Mesothelial cell of epicardium (in vitro differentiated cells): ENCODE data around the gene SLC16A13. TPM values are rescaled to one million over a fixed set of nuclear protein-coding genes. Genes with fewer than 3 reads are reported as not detected.
"Not testable (repeated sequence)": the region's sequence is repeated elsewhere in the genome, so short reads cannot be mapped to it uniquely, and the experiment has no call there.

Experiments
- DNase-seq, 2 experiments: peaks; one replicate each; pipeline ENCODE4 v3.0.0; 2021; ENCODE audit warnings: low spot score in 2 of 2; ENCODE audit not compliant: unreplicated experiment in 2 of 2
- H3K27ac Mint-ChIP-seq: 2 replicates; pipeline ENCODE4 v1.8.0; 2021; ENCODE audit warnings: mixed read lengths
- H3K27me3 Mint-ChIP-seq: 2 replicates; pipeline ENCODE4 v1.8.0; 2021; ENCODE audit warnings: low read depth, mixed read lengths
- H3K36me3 Mint-ChIP-seq: 2 replicates; pipeline ENCODE4 v1.8.0; 2021; ENCODE audit warnings: mixed read lengths
- H3K4me1 Mint-ChIP-seq: 2 replicates; pipeline ENCODE4 v1.8.0; 2021; ENCODE audit warnings: mixed read lengths
- H3K4me3 Mint-ChIP-seq: 2 replicates; pipeline ENCODE4 v1.8.0; 2021; ENCODE audit warnings: mild to moderate bottlenecking, moderate library complexity, mixed read lengths
- H3K9me3 Mint-ChIP-seq: 2 replicates; pipeline ENCODE4 v1.8.0; 2021; ENCODE audit warnings: mixed read lengths
- CTCF ChIP-seq: fragments of 200-600 bp; sonication (generic); IDR thresholded peaks from one replicate; pipeline ENCODE4 v1.5.0; 2021; ENCODE audit warnings: antibody characterized with exemption; ENCODE audit not compliant: unreplicated experiment
- total RNA-seq: library from RNA; stranded (reverse); gene quantifications from 3 replicates; pipeline ENCODE4 v1.2.1, GENCODE V29; 2021

Gene SLC16A13
- total RNA-seq, 1 donor from 2014 or later, result 10.4 TPM

GRCh38 chr17:7079581-7080455 is 44.0 kb downstream of the SLC16A13 start, which contains the start of gene CLEC10A:
TSS of gene CLEC10A (minus strand) at chr17:7080251. CDS start at chr17:7078812, 1,439 bp downstream.
- Mint-ChIP-seq H3K27ac (no peak within 1 kb of the TSS), H3K27me3 (peaks cover 9% of the 10 kb centered on the region), H3K36me3 (no peaks in the 10 kb centered on the region), H3K9me3 (peaks cover 6% of the 10 kb centered on the region), H3K4me1 (peaks cover 7% of the 10 kb centered on the region), H3K4me3 (no peak within 1 kb of the TSS)
- DNase-seq, result no peak
- no peak for TF ChIP-seq CTCF

GRCh38 chr17:7080456-7081041 is 44.7 kb downstream of the SLC16A13 start:
- TF ChIP-seq CTCF, result no peak
- peaks cover 7% of the 10 kb centered on the region for H3K4me1 Mint-ChIP-seq
- no peak for DNase-seq
- H3K9me3 Mint-ChIP-seq, result peaks cover 6% of the 10 kb centered on the region
- H3K36me3 Mint-ChIP-seq, result no peaks in the 10 kb centered on the region
- H3K4me3 Mint-ChIP-seq, result no peak overlapping the region
- H3K27ac Mint-ChIP-seq, result no peak overlapping the region
- peaks cover 9% of the 10 kb centered on the region for H3K27me3 Mint-ChIP-seq

- H3K27ac Mint-ChIP-seq, result no peak overlapping the region
- no peak overlapping the region for H3K4me3 Mint-ChIP-seq
- peaks cover 6% of the 10 kb centered on the region for H3K9me3 Mint-ChIP-seq
- peaks cover 7% of the 10 kb centered on the region for H3K4me1 Mint-ChIP-seq
- peaks cover 9% of the 10 kb centered on the region for H3K27me3 Mint-ChIP-seq
- H3K36me3 Mint-ChIP-seq, result no peaks in the 10 kb centered on the region
- TF ChIP-seq CTCF, result no peak
- no peak for DNase-seq
Observed at GRCh38 chr17:7081341-7082062, 45.7 kb downstream of the SLC16A13 start.

GRCh38 chr17:7083592-7083991 is 47.8 kb downstream of the SLC16A13 start:
- Mint-ChIP-seq H3K4me3 (no peak overlapping the region), H3K27me3 (peaks cover 9% of the 10 kb centered on the region), H3K9me3 (peaks cover 6% of the 10 kb centered on the region), H3K4me1 (peaks cover 14% of the 10 kb centered on the region), H3K36me3 (no peaks in the 10 kb centered on the region), H3K27ac (no peak overlapping the region)
- TF ChIP-seq CTCF, result no peak
- no peak for DNase-seq

GRCh38 chr17:7084088-7084487 is 48.3 kb downstream of the SLC16A13 start:
- Mint-ChIP-seq H3K27me3 (peaks cover 4% of the 10 kb centered on the region), H3K36me3 (no peaks in the 10 kb centered on the region), H3K4me3 (no peak overlapping the region), H3K9me3 (peaks cover 6% of the 10 kb centered on the region), H3K4me1 (peaks cover 18% of the 10 kb centered on the region), H3K27ac (no peak overlapping the region)
- no peak for DNase-seq
- no peak for TF ChIP-seq CTCF

GRCh38 chr17:7088442-7088841 is 52.6 kb downstream of the SLC16A13 start:
- H3K9me3 Mint-ChIP-seq, result not testable (repeated sequence)
- H3K4me1 Mint-ChIP-seq, result peaks cover 18% of the 10 kb centered on the region

GRCh38 chr17:7089570-7089969 is 53.8 kb downstream of the SLC16A13 start:
- H3K36me3 Mint-ChIP-seq, result not testable (repeated sequence)

More at GRCh38 chr17:7088442-7088841, 52.6 kb downstream of the SLC16A13 start:
- H3K36me3 Mint-ChIP-seq, H3K27me3 Mint-ChIP-seq, H3K27ac Mint-ChIP-seq, H3K4me3 Mint-ChIP-seq, DNase-seq: not testable (repeated sequence)

More at GRCh38 chr17:7089570-7089969, 53.8 kb downstream of the SLC16A13 start:
- H3K4me1 Mint-ChIP-seq, result peaks cover 11% of the 10 kb centered on the region
- H3K27me3 Mint-ChIP-seq, H3K9me3 Mint-ChIP-seq, DNase-seq, H3K4me3 Mint-ChIP-seq, H3K27ac Mint-ChIP-seq: not testable (repeated sequence)
